WTC11 (cell line): Measurements from ENCODE around the gene LGALS16. TPM values are rescaled to one million over a fixed set of nuclear protein-coding genes. Genes with fewer than 3 reads are reported as not detected.

ENCODE experiments used
- ATAC-seq: fragments of 200-7000 bp; cut with Tn5 transposase; 2 replicates; pipeline ENCODE4 v1.10.0; 2021; ENCODE audit warnings: mild to moderate bottlenecking, moderate library complexity
- CTCF ChIA-PET: fragments of 300-600 bp; sonication (Branson Sonifier 250); formaldehyde crosslinking; loops from one replicate; lab custom pipeline; 2021; ENCODE audit warnings: antibody characterized with exemption; lab: Charles Lee
- POLR2A ChIA-PET: fragments of 350-600 bp; sonication (Branson Sonifier 250); formaldehyde crosslinking; loops from one replicate; lab custom pipeline; 2021; ENCODE audit warnings: antibody characterized with exemption; lab: Charles Lee
- DNase-seq: peaks from one replicate; pipeline ENCODE4 v3.0.0; 2021; ENCODE audit warnings: low spot score
- H3K27ac Mint-ChIP-seq: 2 replicates; pipeline ENCODE4 v1.8.0; 2021; ENCODE audit warnings: mixed read lengths
- H3K27me3 Mint-ChIP-seq: 2 replicates; pipeline ENCODE4 v1.8.0; 2021; ENCODE audit warnings: low read depth, mild to moderate bottlenecking, moderate library complexity, mixed read lengths
- H3K36me3 Mint-ChIP-seq: 2 replicates; pipeline ENCODE4 v1.8.0; 2021; ENCODE audit warnings: mixed read lengths
- H3K4me1 Mint-ChIP-seq: 2 replicates; pipeline ENCODE4 v1.8.0; 2022; ENCODE audit warnings: mixed read lengths
- H3K4me3 Mint-ChIP-seq: 2 replicates; pipeline ENCODE4 v1.8.0; 2021; ENCODE audit warnings: mild to moderate bottlenecking, moderate library complexity, mixed read lengths
- H3K9me3 Mint-ChIP-seq: 2 replicates; pipeline ENCODE4 v1.8.0; 2021; ENCODE audit warnings: mixed read lengths
- ATF1 ChIP-seq: sonication (generic); formaldehyde crosslinking; IDR thresholded peaks from 2 replicates; pipeline ENCODE4 v1.8.1; 2023; ENCODE audit warnings: mild to moderate bottlenecking, moderate library complexity, missing genetic modification reagents
- CBFB ChIP-seq: sonication (generic); formaldehyde crosslinking; IDR thresholded peaks from 2 replicates; pipeline ENCODE4 v1.8.1; 2022; ENCODE audit warnings: mild to moderate bottlenecking, low read depth, missing genetic modification reagents
- ELF4 ChIP-seq: sonication (generic); formaldehyde crosslinking; IDR thresholded peaks from 2 replicates; pipeline ENCODE4 v1.8.1; 2022; ENCODE audit warnings: low read depth, mild to moderate bottlenecking, moderate library complexity, missing genetic modification reagents
- EMX1 ChIP-seq: fragments of 250-450 bp; sonication (Bioruptor Pico); IDR thresholded peaks from 2 replicates; pipeline ENCODE4 v1.8.0; 2021; ENCODE audit warnings: mild to moderate bottlenecking
- FOXJ3 ChIP-seq: sonication (generic); formaldehyde crosslinking; IDR thresholded peaks from 2 replicates; pipeline ENCODE4 v1.9.0; 2021; ENCODE audit warnings: missing genetic modification reagents, mild to moderate bottlenecking, borderline replicate concordance
- FOXP1 ChIP-seq: sonication (generic); formaldehyde crosslinking; IDR thresholded peaks from 2 replicates; pipeline ENCODE4 v1.8.0; 2022; ENCODE audit warnings: missing genetic modification reagents, mild to moderate bottlenecking, moderate library complexity, borderline replicate concordance
- MYBL2 ChIP-seq: sonication (generic); formaldehyde crosslinking; IDR thresholded peaks from 2 replicates; pipeline ENCODE4 v1.8.1; 2023; ENCODE audit warnings: mild to moderate bottlenecking, moderate library complexity, missing genetic modification reagents
- OVOL2 ChIP-seq: fragments of 250-450 bp; sonication (Bioruptor Pico); IDR thresholded peaks from 2 replicates; pipeline ENCODE4 v1.9.0; 2021; ENCODE audit warnings: mild to moderate bottlenecking, borderline replicate concordance
- TCF7 ChIP-seq: sonication (generic); formaldehyde crosslinking; IDR thresholded peaks from 2 replicates; pipeline ENCODE4 v1.8.0; 2022; ENCODE audit warnings: mild to moderate bottlenecking, low read depth, missing genetic modification reagents, moderate library complexity
- TEAD1 ChIP-seq: sonication (generic); formaldehyde crosslinking; IDR thresholded peaks from 2 replicates; pipeline ENCODE4 v1.8.0; 2022; ENCODE audit warnings: mild to moderate bottlenecking, missing genetic modification reagents
- ZNF416 ChIP-seq: fragments of 250-450 bp; sonication (Bioruptor Pico); IDR thresholded peaks from 2 replicates; pipeline ENCODE4 v1.9.0; 2021; ENCODE audit warnings: mild to moderate bottlenecking, inconsistent platforms
- total RNA-seq: library from RNA; stranded (reverse); gene quantifications from 3 replicates; pipeline ENCODE4 v1.2.3, GENCODE V29; 2021
- TF ChIP-seq, protein P1 (sequence below): sonication (generic); formaldehyde crosslinking; IDR thresholded peaks from 2 replicates; pipeline ENCODE4 v1.8.1; 2023; ENCODE audit warnings: mild to moderate bottlenecking, moderate library complexity, missing genetic modification reagents
- TF ChIP-seq, protein P2 (sequence below): fragments of 250-450 bp; sonication (Bioruptor Pico); IDR thresholded peaks from 2 replicates; pipeline ENCODE4 v1.9.0; 2021; ENCODE audit warnings: mild to moderate bottlenecking, borderline replicate concordance
- TF ChIP-seq, protein P3 (sequence below): sonication (generic); formaldehyde crosslinking; IDR thresholded peaks from 2 replicates; pipeline ENCODE4 v1.8.1; 2022; ENCODE audit warnings: low read depth, mild to moderate bottlenecking, moderate library complexity, missing genetic modification reagents, borderline replicate concordance
- TF ChIP-seq, protein P4 (sequence below): fragments of 250-450 bp; sonication (Bioruptor Pico); IDR thresholded peaks from 2 replicates; pipeline ENCODE4 v1.9.0; 2021; ENCODE audit warnings: moderate library complexity, mild to moderate bottlenecking, inconsistent platforms, borderline replicate concordance
- TF ChIP-seq, protein P5 (sequence below): sonication (generic); formaldehyde crosslinking; IDR thresholded peaks from 2 replicates; pipeline ENCODE4 v1.8.0; 2022; ENCODE audit warnings: mild to moderate bottlenecking, missing genetic modification reagents
- TF ChIP-seq, protein P6 (sequence below): sonication (generic); formaldehyde crosslinking; IDR thresholded peaks from 2 replicates; pipeline ENCODE4 v1.8.0; 2022; ENCODE audit warnings: mild to moderate bottlenecking, missing genetic modification reagents

Gene LGALS16
- total RNA-seq, 1 experiment from 2014 or later = not detected

DNA sequence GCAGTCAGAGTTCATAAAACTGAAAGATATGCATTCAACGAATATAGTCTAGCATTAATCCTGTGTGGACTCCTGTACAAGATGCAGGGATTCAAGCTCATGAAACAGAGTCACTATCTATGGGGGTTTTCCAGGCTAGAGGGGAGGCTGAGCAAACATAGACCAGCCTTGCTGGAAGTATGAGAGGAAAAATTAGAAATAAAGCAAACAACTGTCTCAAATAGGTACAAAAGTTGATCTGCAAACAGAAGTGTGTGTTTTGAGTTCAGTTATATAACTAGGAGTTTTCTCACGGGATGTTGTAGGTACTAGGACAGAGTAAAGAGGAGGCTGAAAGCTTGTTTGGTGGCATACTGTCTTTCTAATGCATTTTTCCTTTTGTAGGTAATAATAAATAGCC lies 40.0 kb downstream of the LGALS16 start:
- ChIA-PET CTCF (no interaction called here), POLR2A (no interaction called here)
- Mint-ChIP-seq H3K36me3 (no peaks in the 10 kb centered on the region), H3K4me3 (no peak overlapping the region), H3K27me3 (peaks cover 20% of the 10 kb centered on the region), H3K27ac (no peak overlapping the region), H3K4me1 (peaks cover 7% of the 10 kb centered on the region), H3K9me3 (no peaks in the 10 kb centered on the region)
- TF ChIP-seq ELF4 (CRISPR knock-in tag) (no peak), TEAD1 (CRISPR knock-in tag) (no peak), ZNF416 (no peak), FOXJ3 (CRISPR knock-in tag) (no peak), MYBL2 (CRISPR knock-in tag) (no peak), EMX1 (CRISPR knock-in tag) (no peak), OVOL2 (CRISPR knock-in tag) (no peak)
- TF ChIP-seq, protein P1, sequence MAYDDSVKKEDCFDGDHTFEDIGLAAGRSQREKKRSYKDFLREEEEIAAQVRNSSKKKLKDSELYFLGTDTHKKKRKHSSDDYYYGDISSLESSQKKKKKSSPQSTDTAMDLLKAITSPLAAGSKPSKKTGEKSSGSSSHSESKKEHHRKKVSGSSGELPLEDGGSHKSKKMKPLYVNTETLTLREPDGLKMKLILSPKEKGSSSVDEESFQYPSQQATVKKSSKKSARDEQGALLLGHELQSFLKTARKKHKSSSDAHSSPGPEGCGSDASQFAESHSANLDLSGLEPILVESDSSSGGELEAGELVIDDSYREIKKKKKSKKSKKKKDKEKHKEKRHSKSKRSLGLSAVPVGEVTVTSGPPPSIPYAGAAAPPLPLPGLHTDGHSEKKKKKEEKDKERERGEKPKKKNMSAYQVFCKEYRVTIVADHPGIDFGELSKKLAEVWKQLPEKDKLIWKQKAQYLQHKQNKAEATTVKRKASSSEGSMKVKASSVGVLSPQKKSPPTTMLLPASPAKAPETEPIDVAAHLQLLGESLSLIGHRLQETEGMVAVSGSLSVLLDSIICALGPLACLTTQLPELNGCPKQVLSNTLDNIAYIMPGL = no peak
- TF ChIP-seq, protein P2, sequence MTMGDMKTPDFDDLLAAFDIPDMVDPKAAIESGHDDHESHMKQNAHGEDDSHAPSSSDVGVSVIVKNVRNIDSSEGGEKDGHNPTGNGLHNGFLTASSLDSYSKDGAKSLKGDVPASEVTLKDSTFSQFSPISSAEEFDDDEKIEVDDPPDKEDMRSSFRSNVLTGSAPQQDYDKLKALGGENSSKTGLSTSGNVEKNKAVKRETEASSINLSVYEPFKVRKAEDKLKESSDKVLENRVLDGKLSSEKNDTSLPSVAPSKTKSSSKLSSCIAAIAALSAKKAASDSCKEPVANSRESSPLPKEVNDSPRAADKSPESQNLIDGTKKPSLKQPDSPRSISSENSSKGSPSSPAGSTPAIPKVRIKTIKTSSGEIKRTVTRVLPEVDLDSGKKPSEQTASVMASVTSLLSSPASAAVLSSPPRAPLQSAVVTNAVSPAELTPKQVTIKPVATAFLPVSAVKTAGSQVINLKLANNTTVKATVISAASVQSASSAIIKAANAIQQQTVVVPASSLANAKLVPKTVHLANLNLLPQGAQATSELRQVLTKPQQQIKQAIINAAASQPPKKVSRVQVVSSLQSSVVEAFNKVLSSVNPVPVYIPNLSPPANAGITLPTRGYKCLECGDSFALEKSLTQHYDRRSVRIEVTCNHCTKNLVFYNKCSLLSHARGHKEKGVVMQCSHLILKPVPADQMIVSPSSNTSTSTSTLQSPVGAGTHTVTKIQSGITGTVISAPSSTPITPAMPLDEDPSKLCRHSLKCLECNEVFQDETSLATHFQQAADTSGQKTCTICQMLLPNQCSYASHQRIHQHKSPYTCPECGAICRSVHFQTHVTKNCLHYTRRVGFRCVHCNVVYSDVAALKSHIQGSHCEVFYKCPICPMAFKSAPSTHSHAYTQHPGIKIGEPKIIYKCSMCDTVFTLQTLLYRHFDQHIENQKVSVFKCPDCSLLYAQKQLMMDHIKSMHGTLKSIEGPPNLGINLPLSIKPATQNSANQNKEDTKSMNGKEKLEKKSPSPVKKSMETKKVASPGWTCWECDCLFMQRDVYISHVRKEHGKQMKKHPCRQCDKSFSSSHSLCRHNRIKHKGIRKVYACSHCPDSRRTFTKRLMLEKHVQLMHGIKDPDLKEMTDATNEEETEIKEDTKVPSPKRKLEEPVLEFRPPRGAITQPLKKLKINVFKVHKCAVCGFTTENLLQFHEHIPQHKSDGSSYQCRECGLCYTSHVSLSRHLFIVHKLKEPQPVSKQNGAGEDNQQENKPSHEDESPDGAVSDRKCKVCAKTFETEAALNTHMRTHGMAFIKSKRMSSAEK (CRISPR knock-in tag) = no peak
- no peak for DNase-seq
- no peak for ATAC-seq

DNA sequence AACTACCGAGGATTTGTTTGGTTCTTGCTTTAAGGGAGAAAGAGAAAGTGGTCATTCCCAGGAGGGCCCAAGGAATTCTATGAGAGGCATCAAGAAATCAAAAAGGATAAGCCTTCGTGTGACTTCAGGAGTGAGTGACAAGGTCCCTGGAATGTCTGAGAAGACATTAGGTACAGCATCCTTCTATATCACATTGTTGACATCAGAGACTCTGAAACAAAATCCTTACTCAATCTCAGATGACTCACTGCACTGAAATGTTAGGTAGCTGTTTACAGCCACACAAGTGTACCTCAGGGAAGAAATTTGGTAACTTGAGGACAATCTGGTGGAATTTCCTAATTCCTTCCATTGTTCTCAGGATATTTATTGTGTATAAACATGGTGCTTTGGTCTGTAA lies 40.7 kb downstream of the LGALS16 start:
- POLR2A ChIA-PET = no interaction called here
- no peaks in the 10 kb centered on the region for H3K36me3 Mint-ChIP-seq
- H3K4me3 Mint-ChIP-seq = no peak overlapping the region

More for the DNA sequence above, 40.7 kb downstream of the LGALS16 start:
- H3K9me3 Mint-ChIP-seq = no peaks in the 10 kb centered on the region
- peaks cover 20% of the 10 kb centered on the region for H3K27me3 Mint-ChIP-seq
- DNase-seq (no peak), ATAC-seq (no peak)
- CTCF ChIA-PET = no interaction called here
- no peak overlapping the region for H3K27ac Mint-ChIP-seq
- TF ChIP-seq, protein P3, sequence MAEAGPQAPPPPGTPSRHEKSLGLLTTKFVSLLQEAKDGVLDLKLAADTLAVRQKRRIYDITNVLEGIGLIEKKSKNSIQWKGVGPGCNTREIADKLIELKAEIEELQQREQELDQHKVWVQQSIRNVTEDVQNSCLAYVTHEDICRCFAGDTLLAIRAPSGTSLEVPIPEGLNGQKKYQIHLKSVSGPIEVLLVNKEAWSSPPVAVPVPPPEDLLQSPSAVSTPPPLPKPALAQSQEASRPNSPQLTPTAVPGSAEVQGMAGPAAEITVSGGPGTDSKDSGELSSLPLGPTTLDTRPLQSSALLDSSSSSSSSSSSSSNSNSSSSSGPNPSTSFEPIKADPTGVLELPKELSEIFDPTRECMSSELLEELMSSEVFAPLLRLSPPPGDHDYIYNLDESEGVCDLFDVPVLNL (CRISPR knock-in tag) = no peak
- TF ChIP-seq FOXP1 (CRISPR knock-in tag) = no peak
- TF ChIP-seq FOXJ3 (CRISPR knock-in tag) = no peak
- TF ChIP-seq, protein P4, sequence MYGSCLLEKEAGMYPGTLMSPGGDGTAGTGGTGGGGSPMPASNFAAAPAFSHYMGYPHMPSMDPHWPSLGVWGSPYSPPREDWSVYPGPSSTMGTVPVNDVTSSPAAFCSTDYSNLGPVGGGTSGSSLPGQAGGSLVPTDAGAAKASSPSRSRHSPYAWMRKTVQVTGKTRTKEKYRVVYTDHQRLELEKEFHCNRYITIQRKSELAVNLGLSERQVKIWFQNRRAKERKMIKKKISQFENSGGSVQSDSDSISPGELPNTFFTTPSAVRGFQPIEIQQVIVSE = no peak
- no peak for TF ChIP-seq ATF1 (CRISPR knock-in tag)
- TF ChIP-seq TCF7 (CRISPR knock-in tag) = no peak
- TF ChIP-seq, protein P5, sequence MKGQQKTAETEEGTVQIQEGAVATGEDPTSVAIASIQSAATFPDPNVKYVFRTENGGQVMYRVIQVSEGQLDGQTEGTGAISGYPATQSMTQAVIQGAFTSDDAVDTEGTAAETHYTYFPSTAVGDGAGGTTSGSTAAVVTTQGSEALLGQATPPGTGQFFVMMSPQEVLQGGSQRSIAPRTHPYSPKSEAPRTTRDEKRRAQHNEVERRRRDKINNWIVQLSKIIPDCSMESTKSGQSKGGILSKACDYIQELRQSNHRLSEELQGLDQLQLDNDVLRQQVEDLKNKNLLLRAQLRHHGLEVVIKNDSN (CRISPR knock-in tag) = no peak
- TF ChIP-seq, protein P6, sequence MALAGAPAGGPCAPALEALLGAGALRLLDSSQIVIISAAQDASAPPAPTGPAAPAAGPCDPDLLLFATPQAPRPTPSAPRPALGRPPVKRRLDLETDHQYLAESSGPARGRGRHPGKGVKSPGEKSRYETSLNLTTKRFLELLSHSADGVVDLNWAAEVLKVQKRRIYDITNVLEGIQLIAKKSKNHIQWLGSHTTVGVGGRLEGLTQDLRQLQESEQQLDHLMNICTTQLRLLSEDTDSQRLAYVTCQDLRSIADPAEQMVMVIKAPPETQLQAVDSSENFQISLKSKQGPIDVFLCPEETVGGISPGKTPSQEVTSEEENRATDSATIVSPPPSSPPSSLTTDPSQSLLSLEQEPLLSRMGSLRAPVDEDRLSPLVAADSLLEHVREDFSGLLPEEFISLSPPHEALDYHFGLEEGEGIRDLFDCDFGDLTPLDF (CRISPR knock-in tag) = no peak
- no peak for TF ChIP-seq CBFB (CRISPR knock-in tag)
- H3K4me1 Mint-ChIP-seq = 0 out of 2 replicates have a peak, but pooled peaks cover 4% of the 10 kb centered on the region
